Measurements from ENCODE around the gene PBLD.
A peak's percentile ranks its signal among the peaks of the same experiment; 100 is the strongest.
"Not testable (repeated sequence)": the region's sequence is repeated elsewhere in the genome, so short reads cannot be mapped to it uniquely, and the experiment has no call there.

Gene PBLD

DNA sequence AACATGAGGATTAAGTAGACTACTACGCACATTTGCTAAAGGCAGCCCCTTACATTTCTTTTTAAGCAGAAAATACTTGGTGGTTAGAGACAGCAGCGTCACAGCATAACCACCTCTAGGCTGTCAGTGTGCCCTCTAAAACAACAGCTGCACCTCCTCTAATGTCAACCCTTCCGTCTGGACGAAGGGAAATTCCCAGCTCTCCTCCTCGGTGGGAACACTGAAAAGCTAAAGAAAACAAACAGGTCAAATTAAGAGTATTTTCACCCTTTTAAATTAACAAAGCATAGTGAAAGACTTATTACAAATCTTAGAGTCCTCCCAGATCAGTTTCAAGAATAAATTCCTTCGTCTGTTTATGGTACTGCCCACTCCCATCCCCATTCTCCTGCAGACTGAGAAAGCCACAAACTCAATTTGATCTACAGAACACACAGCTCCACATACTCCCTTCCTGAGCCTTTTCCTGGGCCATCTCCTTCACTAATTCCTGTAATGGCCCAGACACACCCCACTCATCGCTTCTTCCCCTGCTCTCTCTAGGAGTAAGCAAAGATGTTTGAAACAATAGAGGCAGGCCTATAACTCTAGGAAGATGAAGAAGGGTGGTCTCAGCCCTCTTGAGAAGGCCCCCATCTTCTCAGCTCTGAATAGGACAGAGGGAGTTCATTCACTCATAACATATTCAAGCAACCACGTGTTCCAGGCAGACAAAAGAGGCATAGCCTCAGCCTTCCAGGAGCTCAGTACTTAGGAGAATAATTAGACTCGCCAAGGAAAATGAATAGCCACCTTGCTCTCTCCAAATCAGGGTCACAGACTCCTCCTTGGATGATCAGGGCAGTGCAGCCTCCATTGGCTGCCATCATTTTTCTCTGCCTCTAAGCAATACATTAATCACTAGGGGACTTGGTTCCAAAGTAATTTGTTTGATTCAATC is 48.4 kb downstream of the PBLD start:
- DNase-seq (ENCODE audit: insufficient read length, low spot score) = no peak

GRCh38 chr10:68280758-68281157 is 52.0 kb downstream of the PBLD start:
- DNase-seq (ENCODE audit: insufficient read length, low spot score) (no peak), FAIRE-seq (no peak)

More for the DNA sequence above, 48.4 kb downstream of the PBLD start:
- peak; percentile 46 for FAIRE-seq

DNA sequence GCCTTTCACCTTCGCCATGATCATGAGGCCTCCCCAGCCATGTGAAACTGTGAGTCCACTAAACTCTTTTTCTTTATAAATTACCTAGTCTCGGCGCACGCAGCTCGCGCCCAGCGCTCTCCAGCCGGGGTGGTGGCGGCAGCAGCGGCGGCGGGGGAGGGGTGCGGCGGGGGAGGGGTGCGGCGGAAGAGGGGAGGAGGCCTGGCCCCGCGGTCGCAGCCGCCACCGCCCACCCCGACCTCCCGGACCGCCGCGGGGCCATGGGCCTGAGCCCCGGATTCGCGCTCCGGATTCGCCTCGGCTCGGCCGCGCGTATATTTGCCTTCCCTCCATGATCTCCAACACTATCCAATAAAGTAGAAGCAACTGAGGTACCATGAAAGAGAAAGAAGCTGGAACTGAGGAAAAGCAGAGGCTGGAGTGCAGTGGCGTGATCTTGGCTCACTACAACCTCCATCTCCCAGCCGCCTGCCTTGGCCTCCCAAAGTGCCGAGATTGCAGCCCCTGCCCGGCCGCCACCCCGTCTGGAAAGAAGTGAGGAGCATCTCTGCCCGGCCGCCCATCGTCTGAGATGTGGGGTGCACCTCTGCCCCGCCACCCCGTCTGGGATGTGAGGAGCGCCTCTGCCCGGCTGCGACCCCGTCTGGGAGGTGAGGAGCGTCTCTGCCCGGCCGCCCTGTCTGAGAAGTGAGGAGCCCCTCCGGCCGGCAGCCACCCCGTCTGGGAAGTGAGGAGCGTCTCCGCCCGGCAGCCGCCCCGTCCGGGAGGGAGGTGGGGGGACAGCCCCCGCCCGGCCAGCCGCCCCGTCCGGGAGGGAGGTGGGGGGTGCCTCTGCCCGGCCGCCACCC is 53.6 kb downstream of the PBLD start:
- FAIRE-seq; DNase-seq (ENCODE audit: insufficient read length, low spot score): not testable (repeated sequence)

- DNase-seq (ENCODE audit: insufficient read length, low spot score); FAIRE-seq: not testable (repeated sequence)
These were observed 54.9 kb downstream of the PBLD start for GRCh38 chr10:68277814-68278213.

GRCh38 chr10:68276224-68276623 is 56.5 kb downstream of the PBLD start:
- FAIRE-seq (no peak), DNase-seq (ENCODE audit: insufficient read length, low spot score) (no peak)

- DNase-seq (ENCODE audit: insufficient read length, low spot score) (no peak), FAIRE-seq (no peak)
These were observed 57.1 kb downstream of the PBLD start for GRCh38 chr10:68275600-68276126.

DNA sequence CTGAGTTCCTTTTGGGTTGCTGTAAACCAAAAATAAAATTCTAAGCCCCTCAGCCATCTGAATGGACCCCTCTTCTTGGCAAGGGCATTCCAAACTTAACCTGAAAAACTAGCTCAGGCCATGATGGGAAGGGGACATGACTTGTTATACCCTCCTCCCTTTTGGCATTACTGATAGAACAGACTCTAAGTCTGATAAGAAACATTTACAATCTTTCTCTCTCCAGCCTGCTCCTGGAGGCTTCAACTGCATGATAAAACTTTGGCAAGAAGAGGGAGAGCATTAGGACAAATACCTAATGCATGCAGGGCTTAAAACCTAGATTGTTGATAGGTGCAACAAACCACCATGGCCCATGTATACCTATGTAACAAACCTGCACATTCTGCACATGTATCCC is 59.9 kb downstream of the PBLD start:
- DNase-seq (ENCODE audit: insufficient read length, low spot score) (no peak), FAIRE-seq (no peak)

GRCh38 chr10:68271196-68271882 is 61.4 kb downstream of the PBLD start:
- FAIRE-seq = no peak
- no peak for DNase-seq (ENCODE audit: insufficient read length, low spot score)

GRCh38 chr10:68269562-68270290 is 63.0 kb downstream of the PBLD start:
- FAIRE-seq (no peak), DNase-seq (ENCODE audit: insufficient read length, low spot score) (no peak)

DNA sequence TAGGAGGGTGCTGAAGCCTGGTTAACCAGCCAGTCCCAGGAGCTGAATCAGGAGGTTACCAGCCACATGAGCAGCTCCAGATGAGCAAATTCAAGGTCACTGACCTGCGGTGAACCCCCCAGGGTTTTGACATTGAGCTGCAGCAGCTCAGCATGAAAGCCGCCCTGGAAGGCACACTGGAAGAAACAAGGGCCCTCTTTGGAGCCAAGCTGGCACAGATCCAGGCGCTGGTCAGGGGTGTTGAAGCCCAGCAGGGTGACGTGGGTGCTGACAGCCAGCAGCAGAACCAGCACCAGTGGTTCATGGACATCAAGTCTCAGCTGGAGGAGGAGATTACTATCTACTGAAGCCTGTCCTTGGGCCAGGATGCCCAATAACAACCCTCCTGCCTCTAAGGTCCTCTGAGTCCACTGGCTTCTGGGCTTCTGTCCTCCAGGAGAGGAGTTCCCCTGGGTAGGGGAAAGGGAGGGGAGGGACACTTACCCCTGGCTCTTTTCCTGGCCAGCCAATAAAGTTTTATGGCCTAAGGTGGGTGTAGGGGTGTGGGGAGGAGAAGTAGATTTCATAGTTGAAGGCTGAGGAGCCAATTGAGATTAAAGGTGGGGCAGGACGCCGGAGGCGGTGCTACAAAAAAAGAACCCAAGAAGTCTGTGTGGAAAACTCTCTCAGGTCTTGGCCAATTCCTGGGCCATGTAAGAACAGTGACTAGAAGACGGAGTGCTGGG is 71.4 kb downstream of the PBLD start:
- DNase-seq (ENCODE audit: insufficient read length, low spot score) (no peak), FAIRE-seq (no peak)

- FAIRE-seq = no peak
- DNase-seq (ENCODE audit: insufficient read length, low spot score) = no peak
These were observed 79.4 kb downstream of the PBLD start for GRCh38 chr10:68253346-68253745.

DNA sequence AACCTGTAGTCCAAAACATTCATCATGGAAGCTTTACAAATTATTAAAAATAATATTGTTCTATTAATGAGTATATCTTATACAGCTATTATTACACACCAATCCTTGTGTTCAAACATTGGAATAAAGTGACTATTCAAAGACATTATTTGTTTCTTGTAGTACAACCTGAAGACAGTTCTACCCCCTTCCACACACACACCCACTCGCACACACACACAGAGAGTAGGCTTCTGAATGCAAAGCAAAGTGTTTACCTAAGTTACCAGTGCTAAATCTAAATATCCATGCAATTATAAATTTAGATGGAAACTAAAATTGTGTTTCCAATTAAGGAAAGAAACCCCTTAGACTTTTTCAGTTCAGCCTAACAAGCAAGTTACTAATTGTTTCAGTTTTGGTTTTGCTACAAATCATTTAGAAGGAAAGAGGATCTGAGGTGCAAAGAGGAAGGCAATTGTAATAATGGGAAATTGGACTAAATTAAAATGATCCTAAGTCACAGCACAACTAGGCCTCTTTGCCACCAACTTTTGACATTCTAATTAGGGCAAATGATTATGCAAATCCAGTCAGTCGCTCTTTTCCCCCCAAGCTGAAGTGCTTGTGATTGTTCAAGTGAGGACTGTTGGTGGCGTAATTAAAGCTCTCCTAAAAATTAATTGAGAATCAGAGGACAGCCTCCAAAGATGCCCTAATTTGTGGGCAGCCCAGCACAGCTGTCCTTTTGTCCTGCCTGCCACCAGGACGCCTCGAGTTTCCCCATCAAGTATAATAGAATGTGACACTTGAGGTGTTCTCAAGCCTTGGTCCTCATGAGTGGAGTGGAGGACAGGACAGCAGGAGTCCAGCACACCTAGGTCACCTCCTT is 80.9 kb downstream of the PBLD start:
- no peak for FAIRE-seq
- no peak for DNase-seq (ENCODE audit: insufficient read length, low spot score)

DNA sequence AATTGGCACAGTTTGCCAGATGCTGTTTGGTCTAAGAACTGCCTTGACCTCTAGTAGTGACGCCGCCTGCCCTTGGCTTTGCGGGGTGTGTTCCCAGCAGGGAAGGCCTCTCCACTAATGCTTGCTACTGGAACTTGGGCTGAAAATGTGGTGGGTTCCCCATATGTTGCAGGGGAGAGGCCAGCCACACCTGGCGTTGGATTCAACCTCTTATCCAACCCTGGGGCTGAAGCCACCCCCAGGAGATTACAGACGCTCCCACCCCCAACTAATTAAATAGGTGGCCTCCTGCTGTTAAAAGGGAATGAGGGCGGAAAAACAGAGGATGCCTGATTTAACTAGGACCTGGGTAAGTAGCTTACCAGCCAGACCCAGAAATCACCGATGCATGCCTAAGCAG is 81.6 kb downstream of the PBLD start:
- no peak for DNase-seq (ENCODE audit: insufficient read length, low spot score)
- no peak for FAIRE-seq

DNA sequence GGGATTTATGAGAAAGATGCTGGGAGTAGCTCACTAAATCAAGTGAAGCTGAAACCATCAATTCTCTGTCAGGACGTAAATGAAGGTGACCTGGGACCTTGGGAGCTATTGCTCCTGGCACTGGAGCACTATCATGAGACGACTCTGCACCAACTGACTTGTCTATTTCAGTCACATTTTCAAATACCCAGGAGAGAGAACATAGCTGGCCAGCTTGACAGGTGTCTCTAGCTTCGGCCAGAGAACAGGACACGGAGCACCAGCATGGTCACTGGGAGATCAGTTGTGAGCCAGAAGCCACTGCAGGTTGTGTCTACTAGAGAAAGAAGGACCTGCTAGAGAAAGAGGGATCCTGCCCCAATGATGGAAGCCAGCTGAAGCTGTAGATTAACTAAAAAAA is 83.4 kb downstream of the PBLD start:
- no peak for FAIRE-seq
- DNase-seq (ENCODE audit: insufficient read length, low spot score) = no peak

GRCh38 chr10:68247931-68248330 is 84.8 kb downstream of the PBLD start:
- FAIRE-seq (no peak), DNase-seq (ENCODE audit: insufficient read length, low spot score) (no peak)

DNA sequence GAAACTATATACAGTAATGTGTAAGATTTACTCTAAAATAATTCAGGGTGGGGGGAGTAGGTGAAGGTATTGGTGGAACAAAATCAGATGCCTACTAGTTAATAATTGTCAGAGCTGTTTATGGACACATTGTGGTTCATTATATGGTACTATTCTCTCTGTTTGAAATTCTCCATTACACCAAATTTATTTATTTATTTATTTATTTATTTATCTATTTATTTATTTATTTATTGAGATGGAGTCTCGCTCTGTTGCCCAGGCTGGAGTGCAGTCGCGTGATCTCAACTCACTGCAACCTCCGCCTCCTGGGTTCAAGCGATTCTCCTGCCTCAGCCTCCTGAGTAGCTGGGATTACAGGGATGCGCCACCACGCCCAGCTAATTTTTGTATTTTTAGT is 86.3 kb downstream of the PBLD start:
- not testable (repeated sequence) for FAIRE-seq; DNase-seq (ENCODE audit: insufficient read length, low spot score)

DNA sequence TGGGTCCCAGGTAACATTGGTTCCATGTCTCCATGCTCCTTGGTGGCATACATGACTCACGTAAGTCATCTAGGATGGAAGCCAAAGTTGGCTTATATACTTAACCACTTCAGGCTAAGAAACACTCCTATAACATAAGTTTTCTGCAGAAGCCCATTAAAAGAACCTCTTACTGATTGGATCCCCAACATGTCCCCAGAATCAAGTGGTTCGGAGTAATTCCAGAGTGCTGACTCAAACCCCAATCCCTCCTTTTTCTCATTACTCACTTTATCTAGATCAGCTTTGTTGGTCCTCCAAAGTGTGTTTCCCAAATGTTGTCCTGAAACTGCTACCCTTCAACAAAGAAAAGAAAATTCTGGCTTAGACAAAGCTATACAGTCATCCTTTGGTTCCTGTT is 90.7 kb downstream of the PBLD start:
- DNase-seq (ENCODE audit: insufficient read length, low spot score) (no peak), FAIRE-seq (no peak)

- DNase-seq (ENCODE audit: insufficient read length, low spot score) (no peak), FAIRE-seq (no peak)
These were observed 93.1 kb downstream of the PBLD start for GRCh38 chr10:68239596-68240150.

All from HTR-8/SVneo (cell line).